Fibroblast of skin of right quadriceps (primary cell): ENCODE results near the gene UTP25.
A peak's percentile ranks its signal among the peaks of the same experiment; 100 is the strongest.
"Not testable (repeated sequence)": the region's sequence is repeated elsewhere in the genome, so short reads cannot be mapped to it uniquely, and the experiment has no call there.

Source experiments
- DNase-seq: peaks from one replicate; pipeline ENCODE4 v3.0.0-alpha.2; 2013

UTP25 gene, protein sequence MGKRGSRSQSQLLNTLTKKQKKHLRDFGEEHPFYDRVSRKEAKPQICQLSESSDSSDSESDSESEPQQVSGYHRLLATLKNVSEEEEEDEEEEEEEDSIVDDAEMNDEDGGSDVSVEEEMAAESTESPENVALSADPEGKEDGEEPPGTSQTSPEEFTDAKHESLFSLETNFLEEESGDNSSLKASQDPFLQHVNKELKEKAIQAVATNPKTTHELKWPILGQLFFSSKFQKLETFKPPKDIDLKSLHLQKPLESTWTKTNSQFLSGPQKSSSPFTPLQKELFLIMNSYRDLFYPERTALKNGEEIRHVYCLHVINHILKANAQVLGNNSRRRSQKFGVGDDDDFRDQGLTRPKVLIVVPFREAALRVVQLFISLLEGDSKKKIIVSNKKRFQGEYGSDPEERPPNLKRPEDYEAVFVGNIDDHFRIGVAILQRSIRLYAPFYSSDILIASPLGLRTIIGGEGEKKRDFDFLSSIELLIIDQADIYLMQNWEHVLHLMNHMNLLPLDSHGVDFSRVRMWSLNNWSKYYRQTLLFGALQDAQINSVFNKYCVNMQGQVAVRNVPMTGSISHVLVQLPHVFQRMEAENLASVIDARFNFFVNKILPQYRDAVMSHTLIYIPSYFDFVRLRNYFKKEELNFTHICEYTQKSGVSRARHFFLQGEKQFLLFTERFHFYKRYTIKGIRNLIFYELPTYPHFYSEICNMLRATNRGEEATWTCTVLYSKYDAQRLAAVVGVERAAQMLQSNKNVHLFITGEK

GRCh38 chr1:209827384-209828262 lies at the start of gene UTP25:
Gene UTP25 (plus strand): TSS chr1:209827972. CDS start chr1:209828064, 92 bp downstream.
- peak; percentile 97 for DNase-seq

GRCh38 chr1:209778102-209778501 lies 49.7 kb upstream of the UTP25 start:
- no peak for DNase-seq

- no peak for DNase-seq
These were observed 47.5 kb upstream of the UTP25 start for GRCh38 chr1:209780268-209780667.

DNA sequence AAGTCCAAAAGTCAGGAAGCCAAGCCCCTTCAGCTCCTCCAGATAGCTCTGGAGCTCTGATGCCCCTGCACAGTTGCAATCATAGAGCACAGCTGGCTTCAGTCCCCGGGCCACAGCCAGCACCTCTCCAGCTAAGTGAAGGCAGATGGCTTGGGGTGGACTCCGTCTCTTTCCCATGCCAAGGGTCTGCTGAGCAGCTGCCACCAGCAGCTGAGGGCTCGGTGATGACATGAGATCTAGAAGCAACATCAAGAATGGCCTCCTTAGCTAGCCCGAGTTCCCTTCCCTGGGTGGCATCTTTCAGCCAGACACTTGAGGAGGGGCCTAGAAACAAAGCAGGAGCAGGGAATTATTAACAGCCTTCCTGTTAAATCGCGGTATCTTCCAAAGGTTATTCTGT lies 44.4 kb upstream of the UTP25 start:
- DNase-seq = no peak

DNA sequence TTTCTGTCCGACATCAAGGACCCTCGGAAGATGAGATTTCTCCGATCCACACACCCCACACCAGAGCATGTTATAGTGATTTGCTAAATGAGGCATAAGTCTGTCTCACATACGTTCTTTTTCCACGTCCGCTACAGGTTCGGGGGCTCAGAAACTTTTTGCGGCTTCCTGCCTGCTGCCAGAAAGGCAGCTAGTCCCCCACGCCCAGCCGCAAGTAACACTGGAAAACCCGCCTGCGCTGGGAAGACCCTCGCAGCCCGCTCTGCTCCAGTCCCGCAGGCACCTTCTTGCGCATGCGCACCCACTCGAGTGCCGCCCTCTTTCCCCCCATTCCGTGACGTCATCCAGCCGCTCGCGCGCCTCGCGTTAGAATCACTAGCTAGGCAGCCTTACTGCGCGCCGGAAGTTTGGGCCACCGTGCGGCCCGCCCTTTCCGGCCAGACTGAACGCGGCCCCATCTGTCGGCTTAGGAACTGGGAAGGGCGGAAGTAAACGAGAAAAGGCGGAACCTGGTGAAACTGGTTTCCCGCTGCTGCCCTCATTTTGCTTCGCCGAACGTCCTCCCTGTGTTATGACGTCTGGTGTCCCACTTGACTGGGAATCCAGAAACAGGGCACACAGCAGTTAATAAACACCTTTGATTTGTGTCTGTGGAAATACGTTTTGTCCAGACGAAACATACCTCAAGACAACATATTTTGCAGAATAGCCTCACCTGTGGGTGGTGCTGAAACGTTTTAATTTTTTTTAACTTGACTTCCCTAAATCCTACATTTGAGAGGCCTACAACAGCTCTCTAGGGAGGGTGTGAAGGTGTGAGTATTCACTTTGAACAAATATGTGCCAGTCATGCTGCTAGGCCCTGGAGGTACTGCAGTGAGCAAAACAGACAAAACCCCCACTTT lies 43.3 kb upstream of the UTP25 start, which contains the start of gene C1orf74:
Gene C1orf74 (minus strand): TSS at position 295 of the 905 bp plus-strand sequence. CDS start 925 bp downstream, outside the sequence.
- DNase-seq = peak; percentile 98

GRCh38 chr1:209785592-209785991 lies 42.2 kb upstream of the UTP25 start:
- DNase-seq = no peak

GRCh38 chr1:209786146-209786545 lies 41.6 kb upstream of the UTP25 start:
- DNase-seq = no peak

GRCh38 chr1:209787551-209787950 lies 40.2 kb upstream of the UTP25 start:
- no peak for DNase-seq

DNA sequence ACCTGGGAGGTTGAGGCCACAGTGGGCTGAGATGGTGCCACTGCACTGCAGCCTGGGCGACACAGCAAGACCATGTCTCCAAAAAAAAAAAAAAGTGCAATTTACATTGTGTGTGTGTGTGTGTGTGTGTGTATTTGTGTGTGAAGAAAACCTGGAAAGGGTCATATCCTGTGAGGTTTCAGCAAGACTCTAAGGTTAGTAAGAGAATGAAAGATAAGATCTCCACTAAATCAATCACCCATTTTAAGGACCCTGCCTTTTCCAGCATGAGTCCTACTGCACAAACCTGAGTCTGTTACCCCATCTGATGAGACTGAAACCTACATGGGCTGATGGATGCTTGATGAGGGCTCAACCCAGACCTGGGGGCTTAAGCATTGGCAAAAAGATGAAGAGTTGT lies 38.5 kb upstream of the UTP25 start:
- DNase-seq = no peak

DNA sequence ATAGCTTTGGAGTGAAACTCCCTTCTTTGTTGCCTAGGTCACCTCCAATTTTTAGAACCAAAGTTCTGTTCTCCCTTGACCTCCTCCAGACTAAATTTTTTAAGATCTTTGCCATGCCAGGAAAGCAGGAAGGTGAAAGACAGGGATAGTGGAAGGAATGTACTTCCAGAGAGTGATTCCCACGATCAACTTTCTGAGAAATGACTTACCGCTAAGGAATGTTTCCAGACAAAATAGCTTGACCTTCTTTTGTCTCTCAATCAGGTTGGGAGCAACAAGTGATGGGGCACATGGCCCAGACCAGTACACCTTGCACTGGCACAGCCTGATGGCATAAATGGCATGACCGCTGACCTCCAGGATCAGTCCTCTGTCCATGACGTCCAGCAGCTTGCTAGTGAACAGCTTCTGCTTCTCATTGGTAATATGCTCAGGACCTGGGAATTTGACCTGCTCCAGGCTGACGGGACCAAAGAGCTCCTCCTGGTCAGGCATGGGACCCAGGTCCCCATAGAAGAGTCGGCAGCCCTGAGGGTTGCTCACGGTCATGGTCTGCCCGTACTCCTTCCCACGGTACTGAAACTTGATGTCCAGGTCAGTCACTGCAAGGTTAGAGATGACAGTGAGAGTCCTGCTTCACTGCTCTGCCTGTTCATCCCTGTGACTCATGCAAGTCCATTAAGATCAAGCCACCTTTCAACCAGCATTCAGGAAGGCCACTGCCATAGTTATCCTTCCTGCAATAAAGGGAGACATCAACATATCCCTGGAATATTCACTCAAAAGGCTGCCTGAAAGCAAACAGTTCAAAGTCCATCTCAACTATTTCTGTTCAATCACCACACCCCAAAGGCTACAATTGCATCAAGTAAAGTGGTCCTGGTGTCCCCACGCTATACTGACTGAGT lies 37.2 kb upstream of the UTP25 start:
- no peak for DNase-seq

DNA sequence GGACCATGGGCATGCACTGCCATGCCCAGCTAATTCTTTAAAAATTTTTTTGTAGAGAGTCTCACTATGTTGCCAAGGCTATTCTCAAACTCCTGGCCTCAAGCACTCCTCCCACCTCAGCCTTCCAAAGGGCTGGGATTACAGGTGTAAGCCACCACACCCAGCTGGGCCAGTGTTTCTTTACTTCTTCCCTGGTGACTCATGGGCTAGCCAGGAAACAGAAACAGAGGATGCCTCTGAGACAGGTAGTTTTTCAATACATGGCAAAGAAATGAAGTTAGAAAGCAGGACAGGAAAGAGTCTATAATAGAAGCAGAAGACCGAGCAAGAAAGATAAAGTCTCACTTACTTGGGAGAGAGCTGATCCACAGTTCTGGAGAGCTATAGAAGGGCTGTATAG lies 35.9 kb upstream of the UTP25 start:
- no peak for DNase-seq

- DNase-seq = not testable (repeated sequence)
These were observed 34.1 kb upstream of the UTP25 start for GRCh38 chr1:209793711-209794110.

- DNase-seq = no peak
These were observed 29.7 kb upstream of the UTP25 start for GRCh38 chr1:209797978-209798639.

DNA sequence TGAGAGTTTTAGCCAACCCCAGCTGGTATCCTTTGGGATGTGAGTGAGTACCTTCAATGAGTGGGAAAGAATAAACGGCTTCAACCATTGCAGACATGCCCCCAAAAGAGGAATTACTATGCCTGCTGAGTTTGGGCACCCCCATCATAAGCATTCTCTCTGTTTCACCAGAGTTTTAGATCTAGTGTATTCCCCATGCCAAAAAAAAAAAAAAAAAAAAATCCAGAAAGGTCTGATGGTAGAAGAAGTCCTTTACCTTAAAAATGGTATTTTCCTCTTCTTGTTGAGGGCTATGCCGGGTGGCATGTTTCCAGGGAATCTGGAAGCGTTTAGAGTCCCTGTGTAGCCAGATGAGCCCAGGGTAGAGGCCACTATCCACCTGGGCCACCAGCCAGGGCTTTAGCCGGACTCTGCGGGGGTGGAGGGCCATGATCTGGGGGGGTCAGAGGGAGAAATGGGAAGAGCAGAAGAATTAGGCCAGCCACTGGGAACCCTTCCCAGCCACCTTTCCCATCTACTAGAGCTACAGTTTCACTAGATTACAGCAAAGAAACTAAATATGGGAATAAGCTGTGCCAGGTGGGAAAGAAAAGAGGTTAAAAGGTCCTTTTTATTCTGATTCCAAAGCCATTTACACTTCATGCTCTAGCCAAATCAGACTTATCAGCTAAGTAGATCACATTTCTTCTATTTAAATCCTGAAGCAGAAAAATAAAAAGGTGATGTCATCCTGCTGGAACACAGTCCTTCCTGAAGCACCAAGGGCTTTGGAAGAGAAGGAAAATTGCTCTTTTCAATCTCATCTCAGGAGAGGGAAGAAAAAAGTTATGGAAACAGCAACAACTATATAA lies 26.6 kb upstream of the UTP25 start:
- DNase-seq = no peak

GRCh38 chr1:209802117-209802779 lies 25.5 kb upstream of the UTP25 start:
- DNase-seq = no peak

GRCh38 chr1:209802780-209803152 lies 25.0 kb upstream of the UTP25 start:
- DNase-seq = no peak

GRCh38 chr1:209803568-209803967 lies 24.2 kb upstream of the UTP25 start:
- no peak for DNase-seq

DNA sequence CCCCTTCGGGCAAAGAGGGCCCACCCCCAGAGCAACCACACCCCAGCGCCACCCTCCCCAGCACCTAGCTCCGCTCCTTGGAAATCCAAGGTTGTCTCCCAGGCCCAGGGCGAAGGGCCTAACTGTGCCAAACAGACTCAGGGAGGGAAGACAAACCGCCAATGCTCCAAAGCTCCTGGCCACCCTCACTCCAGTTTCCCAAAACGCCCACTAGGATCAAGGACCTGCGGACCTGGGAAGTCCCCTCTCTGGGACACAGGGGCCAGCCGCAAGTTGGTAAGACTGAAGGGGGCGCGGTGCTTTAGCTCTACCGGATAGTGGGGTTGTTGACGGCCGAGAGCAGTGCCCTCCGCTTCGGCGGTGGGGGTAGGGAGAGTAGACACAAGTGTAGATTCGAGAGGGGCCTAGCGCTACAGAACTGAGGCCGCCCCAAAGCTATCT lies 22.4 kb upstream of the UTP25 start:
- no peak for DNase-seq
